Measurements from ENCODE around the gene HOXA9.

HOXA9 gene

GRCh38 chr7:27165089-27165995 is at the start of gene HOXA9:
Gene HOXA9 (minus strand): TSS chr7:27165537. CDS start chr7:27165457, 80 bp downstream.
- Histone ChIP-seq H3K9ac (no peak within 1 kb of the TSS), H3K4me3 (no peak within 1 kb of the TSS), H3K9me3 (peaks cover 17% of the 10 kb centered on the region), H3K4me1 (peaks cover 6% of the 10 kb centered on the region), H3K4me2 (no peak within 1 kb of the TSS), H3K27me3 (peaks cover 100% of the 10 kb centered on the region), H3K36me3 (no peaks in the 10 kb centered on the region), H4K20me1 (peaks cover 92% of the 10 kb centered on the region), H3K27ac (no peak within 1 kb of the TSS)
- TF ChIP-seq Cebpa-rat (IDR thresholded peaks at IDR 0.05), result no peak

DNA sequence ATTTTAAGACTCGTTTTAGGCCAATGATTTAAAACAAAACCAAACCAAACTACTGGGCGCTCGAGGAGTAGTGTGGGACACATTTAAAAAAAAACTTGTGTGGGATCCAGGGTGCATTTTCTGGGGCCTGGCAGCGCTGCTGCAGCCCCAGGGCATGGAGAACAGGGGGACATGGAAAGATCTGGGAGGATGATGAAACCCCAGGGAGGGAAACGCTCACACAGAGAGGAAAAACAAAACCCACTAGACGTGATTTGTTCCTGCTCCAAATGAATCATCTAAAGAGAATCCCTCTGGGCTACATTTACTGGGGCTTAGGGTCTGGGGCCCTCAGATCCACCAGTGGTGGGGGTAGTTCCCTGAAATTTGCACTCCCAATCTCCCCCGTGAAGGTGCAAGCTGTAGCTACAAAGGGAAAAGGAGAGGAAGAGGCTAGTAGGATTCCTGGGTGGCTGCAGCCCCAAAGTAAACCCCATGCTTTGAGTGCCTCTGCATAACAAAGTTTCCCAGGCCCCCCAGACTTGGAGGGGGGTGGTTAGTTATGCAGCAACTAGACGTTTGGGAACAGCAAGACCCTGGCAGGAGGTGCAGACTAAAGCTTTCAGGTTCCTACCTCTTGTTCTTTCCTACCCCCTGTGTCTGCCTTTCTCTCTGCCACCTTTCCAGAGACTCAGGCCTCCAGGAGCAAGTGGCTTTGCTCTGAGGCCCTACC is 49.1 kb upstream of the HOXA9 start:
- Histone ChIP-seq H3K36me3 (no peaks in the 10 kb centered on the region), H3K27ac (no peak overlapping the region), H3K4me3 (no peak overlapping the region), H4K20me1 (peaks cover 11% of the 10 kb centered on the region; the same call in 1 of the 2 replicates), H3K9ac (no peak overlapping the region), H3K4me1 (no peaks in the 10 kb centered on the region), H3K4me2 (no peak overlapping the region), H3K9me3 (no peaks in the 10 kb centered on the region), H3K27me3 (peaks cover 77% of the 10 kb centered on the region)
- TF ChIP-seq Cebpa-rat (IDR thresholded peaks at IDR 0.05), result no peak

DNA sequence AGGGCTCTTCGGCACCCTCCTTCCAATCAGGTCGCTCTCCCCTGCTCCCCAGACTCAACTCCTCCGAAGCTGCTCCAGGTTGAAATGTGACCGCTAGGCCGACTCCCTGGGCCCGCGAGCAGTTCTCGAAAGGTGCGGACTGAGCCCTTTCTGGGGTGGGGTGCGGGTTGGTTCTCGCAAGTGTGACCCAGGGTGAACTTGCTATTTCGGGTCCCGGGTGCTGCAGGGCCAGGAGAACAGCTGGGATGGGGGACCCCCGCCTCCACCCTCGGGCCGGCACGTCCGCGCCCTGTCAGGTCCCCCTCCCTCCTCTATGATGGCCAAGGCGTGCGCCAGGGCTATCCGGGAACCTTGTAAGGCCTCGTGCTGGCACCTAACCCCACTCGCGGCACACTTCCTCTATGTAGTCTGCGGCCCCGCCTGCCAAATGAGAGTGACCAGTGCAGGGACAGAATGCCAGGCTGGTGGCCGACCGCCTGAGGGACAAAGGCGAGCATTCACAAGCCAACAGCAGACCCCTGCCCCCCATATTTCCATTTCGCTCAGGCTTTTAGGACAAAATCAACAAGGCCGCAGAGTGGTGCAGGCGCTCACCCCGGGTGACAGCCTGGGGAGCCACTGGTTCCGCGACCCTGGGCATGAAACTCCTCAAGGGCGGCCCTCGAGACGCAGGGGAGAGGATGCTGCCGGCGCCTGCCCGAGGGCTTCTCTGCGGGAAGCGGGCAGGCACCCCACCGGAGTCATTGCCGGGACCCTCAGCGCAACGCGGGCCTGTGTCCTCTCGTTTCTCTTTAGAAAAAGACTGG is 48.3 kb upstream of the HOXA9 start:
- Histone ChIP-seq H3K27me3 (peaks cover 77% of the 10 kb centered on the region), H3K4me1 (no peaks in the 10 kb centered on the region), H3K4me2 (no peak overlapping the region), H3K4me3 (no peak overlapping the region), H3K36me3 (no peaks in the 10 kb centered on the region), H3K9ac (no peak overlapping the region), H3K9me3 (no peaks in the 10 kb centered on the region), H4K20me1 (peaks cover 17% of the 10 kb centered on the region; the same call in 1 of the 2 replicates), H3K27ac (no peak overlapping the region)
- TF ChIP-seq Cebpa-rat (IDR thresholded peaks at IDR 0.05), result no peak

DNA sequence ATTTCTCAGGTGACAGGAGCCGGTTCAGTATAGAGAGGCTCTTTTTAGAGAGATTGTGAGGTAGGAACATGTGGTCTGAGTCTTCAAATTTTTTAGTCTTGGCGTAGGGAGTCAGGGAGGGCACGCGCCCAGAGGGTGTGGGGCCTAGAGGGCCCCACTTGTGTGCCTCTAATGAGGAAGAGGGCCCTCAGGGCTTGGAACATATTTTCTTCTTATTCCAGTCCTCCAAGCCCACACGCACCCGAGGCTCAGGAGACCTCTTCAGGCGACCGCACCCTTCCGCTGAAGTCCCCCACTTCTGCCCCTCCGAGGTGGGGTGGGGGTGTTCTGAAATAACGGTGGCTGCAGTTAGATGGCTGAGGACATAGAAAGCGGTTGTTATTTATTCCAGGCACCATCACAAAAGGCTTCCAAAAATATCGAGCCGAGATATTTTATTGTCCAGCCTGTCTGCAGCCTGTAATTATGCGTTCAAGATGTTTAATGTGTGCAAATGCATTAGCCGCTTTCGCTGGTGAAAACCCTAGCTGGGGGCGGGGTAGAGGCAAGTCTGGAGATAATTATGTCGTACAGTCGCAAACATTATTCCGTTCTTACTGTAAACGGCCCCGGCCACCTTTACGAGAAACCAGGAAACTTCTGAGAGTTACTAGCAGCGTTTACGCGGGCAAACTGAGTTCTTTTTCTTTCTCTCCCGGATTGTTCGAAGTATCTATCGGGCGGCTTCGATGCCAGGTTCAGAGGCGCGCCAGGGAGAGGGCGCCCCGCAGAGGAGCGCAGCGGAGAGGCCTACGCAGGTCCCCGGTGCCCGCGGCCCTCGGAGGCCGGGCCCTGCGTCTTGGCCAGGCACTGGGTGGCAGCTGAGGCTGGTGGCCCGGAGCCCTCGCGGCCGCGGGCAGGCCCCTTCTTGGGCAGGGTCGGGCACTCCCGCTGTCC is 47.4 kb upstream of the HOXA9 start:
- no peaks in the 10 kb centered on the region for H3K36me3 ChIP-seq
- H3K27me3 ChIP-seq, result peaks cover 81% of the 10 kb centered on the region
- no peaks in the 10 kb centered on the region for H3K4me1 ChIP-seq
- peaks cover 26% of the 10 kb centered on the region; the same call in 1 of the 2 replicates for H4K20me1 ChIP-seq
- no peak overlapping the region for H3K4me3 ChIP-seq
- no peaks in the 10 kb centered on the region for H3K9me3 ChIP-seq
- H3K9ac ChIP-seq, result no peak overlapping the region
- H3K27ac ChIP-seq, result no peak overlapping the region
- TF ChIP-seq Cebpa-rat (IDR thresholded peaks at IDR 0.05), result no peak
- no peak overlapping the region for H3K4me2 ChIP-seq

GRCh38 chr7:27211764-27212204 is 46.4 kb upstream of the HOXA9 start:
- Histone ChIP-seq H3K4me1 (no peaks in the 10 kb centered on the region), H4K20me1 (peaks cover 35% of the 10 kb centered on the region; the same call in 1 of the 2 replicates), H3K27ac (no peak overlapping the region), H3K27me3 (peaks cover 85% of the 10 kb centered on the region), H3K36me3 (no peaks in the 10 kb centered on the region), H3K4me2 (no peak overlapping the region), H3K4me3 (no peak overlapping the region), H3K9ac (no peak overlapping the region), H3K9me3 (no peaks in the 10 kb centered on the region)
- no peak for TF ChIP-seq Cebpa-rat (IDR thresholded peaks at IDR 0.05)

DNA sequence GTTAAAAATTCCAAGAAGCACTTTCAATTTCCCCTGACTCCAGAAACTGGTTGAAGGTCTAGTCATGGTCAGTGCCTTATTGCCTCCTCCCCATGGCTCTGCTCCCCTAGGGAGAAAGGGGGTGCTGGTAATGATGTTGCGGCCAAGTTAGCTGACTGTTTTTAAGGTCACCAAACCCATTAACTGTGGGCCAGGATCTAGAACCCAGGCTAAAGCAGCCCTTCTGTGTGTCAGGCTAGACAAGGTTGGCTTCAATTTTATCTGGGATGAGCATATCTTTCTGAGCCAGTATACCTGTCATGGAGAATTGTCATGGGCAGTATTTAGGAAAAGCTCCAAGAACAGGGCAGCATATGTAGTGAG is 45.7 kb upstream of the HOXA9 start:
- no peak overlapping the region for H3K4me3 ChIP-seq
- no peak overlapping the region for H3K4me2 ChIP-seq
- H3K4me1 ChIP-seq, result no peaks in the 10 kb centered on the region
- TF ChIP-seq Cebpa-rat (IDR thresholded peaks at IDR 0.05), result no peak
- peaks cover 88% of the 10 kb centered on the region for H3K27me3 ChIP-seq
- H3K36me3 ChIP-seq, result no peaks in the 10 kb centered on the region
- H3K9me3 ChIP-seq, result no peaks in the 10 kb centered on the region
- no peak overlapping the region for H3K27ac ChIP-seq
- H3K9ac ChIP-seq, result no peak overlapping the region
- peaks cover 37% of the 10 kb centered on the region; the same call in 1 of the 2 replicates for H4K20me1 ChIP-seq

GRCh38 chr7:27210441-27211083 is 45.2 kb upstream of the HOXA9 start:
- no peak for TF ChIP-seq Cebpa-rat (IDR thresholded peaks at IDR 0.05)
- no peak overlapping the region for H3K9ac ChIP-seq
- no peak overlapping the region for H3K4me2 ChIP-seq
- H3K9me3 ChIP-seq, result peaks cover under 1% of the 10 kb centered on the region; the same call in 1 of the 2 replicates
- H3K27ac ChIP-seq, result no peak overlapping the region
- H3K36me3 ChIP-seq, result no peaks in the 10 kb centered on the region
- H3K27me3 ChIP-seq, result peaks cover 93% of the 10 kb centered on the region
- peaks cover 42% of the 10 kb centered on the region for H4K20me1 ChIP-seq
- no peak overlapping the region for H3K4me3 ChIP-seq
- H3K4me1 ChIP-seq, result no peaks in the 10 kb centered on the region

- Histone ChIP-seq H3K36me3 (no peaks in the 10 kb centered on the region), H3K4me3 (no peak overlapping the region), H3K4me1 (no peaks in the 10 kb centered on the region), H3K9ac (no peak overlapping the region), H3K27me3 (peaks cover 95% of the 10 kb centered on the region), H3K27ac (no peak overlapping the region), H3K9me3 (peaks cover 6% of the 10 kb centered on the region; the same call in 1 of the 2 replicates), H3K4me2 (no peak overlapping the region), H4K20me1 (peaks cover 48% of the 10 kb centered on the region)
- no peak for TF ChIP-seq Cebpa-rat (IDR thresholded peaks at IDR 0.05)
Observed at GRCh38 chr7:27209933-27210440, 44.6 kb upstream of the HOXA9 start.
